ENCODE results near the gene LHX8.
"Not testable (repeated sequence)": the region's sequence is repeated elsewhere in the genome, so short reads cannot be mapped to it uniquely, and the experiment has no call there.

Gene LHX8

GRCh38 chr1:75133750-75134646 lies at the start of gene LHX8:
Gene LHX8, plus strand, starts transcription at chr1:75134388. Its CDS starts 2,227 bp downstream, at chr1:75136615.
- DNase-seq (ENCODE audit: low read depth) = no peak

GRCh38 chr1:75085931-75086330 lies 48.3 kb upstream of the LHX8 start:
- DNase-seq (ENCODE audit: low read depth) = no peak

- no peak for DNase-seq (ENCODE audit: low read depth)
Observed at GRCh38 chr1:75087278-75087677, 46.9 kb upstream of the LHX8 start.

- DNase-seq (ENCODE audit: low read depth) = no peak
Observed at GRCh38 chr1:75092141-75092540, 42.0 kb upstream of the LHX8 start.

GRCh38 chr1:75097654-75098053 lies 36.5 kb upstream of the LHX8 start:
- DNase-seq (ENCODE audit: low read depth) = no peak

- no peak for DNase-seq (ENCODE audit: low read depth)
Observed at GRCh38 chr1:75099581-75099980, 34.6 kb upstream of the LHX8 start.

GRCh38 chr1:75100481-75101092 lies 33.6 kb upstream of the LHX8 start:
- DNase-seq (ENCODE audit: low read depth) = no peak

- DNase-seq (ENCODE audit: low read depth) = not testable (repeated sequence)
Observed at GRCh38 chr1:75112362-75112951, 21.7 kb upstream of the LHX8 start.

- DNase-seq (ENCODE audit: low read depth) = no peak
Observed at GRCh38 chr1:75115654-75116053, 18.5 kb upstream of the LHX8 start.

- DNase-seq (ENCODE audit: low read depth) = no peak
Observed at GRCh38 chr1:75123756-75124155, 10.4 kb upstream of the LHX8 start.

- DNase-seq (ENCODE audit: low read depth) = no peak
Observed at GRCh38 chr1:75124510-75124909, 9.7 kb upstream of the LHX8 start.

- DNase-seq (ENCODE audit: low read depth) = no peak
Observed at GRCh38 chr1:75125161-75125726, 8.9 kb upstream of the LHX8 start.

- DNase-seq (ENCODE audit: low read depth) = no peak
Observed at GRCh38 chr1:75126611-75127101, 7.5 kb upstream of the LHX8 start.

GRCh38 chr1:75127916-75128717 lies 6.1 kb upstream of the LHX8 start:
- DNase-seq (ENCODE audit: low read depth) = no peak

GRCh38 chr1:75129660-75129982 lies 4.6 kb upstream of the LHX8 start:
- DNase-seq (ENCODE audit: low read depth) = no peak

- no peak for DNase-seq (ENCODE audit: low read depth)
Observed at GRCh38 chr1:75129983-75130789, 4.0 kb upstream of the LHX8 start.

- DNase-seq (ENCODE audit: low read depth) = no peak
Observed at GRCh38 chr1:75130865-75131564, 3.2 kb upstream of the LHX8 start.

- no peak for DNase-seq (ENCODE audit: low read depth)
Observed at GRCh38 chr1:75131565-75132241, 2.5 kb upstream of the LHX8 start.

GRCh38 chr1:75132242-75132811 lies 1.9 kb upstream of the LHX8 start:
- no peak for DNase-seq (ENCODE audit: low read depth)

All from stimulated activated CD8-positive, alpha-beta memory T cell treated with anti-CD3 and anti-CD28 coated beads, Interleukin-12 subunit alpha, Interleukin-12 subunit beta, amount 100 ng/mL, for 1 hour (primary cell).